GM12873 (cell line): ENCODE data around the gene TENM4.

Source experiments
- TF ChIP-seq, protein P1 (sequence below): IDR thresholded peaks from 2 replicates; pipeline ENCODE4 v1.5.1; 2012; ENCODE audit warnings: low read depth, mild to moderate bottlenecking, moderate library complexity, low read length, control low read depth; ENCODE audit not compliant: insufficient read depth; ENCODE audit errors: missing control alignments

The TENM4 gene

GRCh38 chr11:78972177-78972576 is 468.7 kb downstream of the TENM4 start:
- TF ChIP-seq, protein P1, sequence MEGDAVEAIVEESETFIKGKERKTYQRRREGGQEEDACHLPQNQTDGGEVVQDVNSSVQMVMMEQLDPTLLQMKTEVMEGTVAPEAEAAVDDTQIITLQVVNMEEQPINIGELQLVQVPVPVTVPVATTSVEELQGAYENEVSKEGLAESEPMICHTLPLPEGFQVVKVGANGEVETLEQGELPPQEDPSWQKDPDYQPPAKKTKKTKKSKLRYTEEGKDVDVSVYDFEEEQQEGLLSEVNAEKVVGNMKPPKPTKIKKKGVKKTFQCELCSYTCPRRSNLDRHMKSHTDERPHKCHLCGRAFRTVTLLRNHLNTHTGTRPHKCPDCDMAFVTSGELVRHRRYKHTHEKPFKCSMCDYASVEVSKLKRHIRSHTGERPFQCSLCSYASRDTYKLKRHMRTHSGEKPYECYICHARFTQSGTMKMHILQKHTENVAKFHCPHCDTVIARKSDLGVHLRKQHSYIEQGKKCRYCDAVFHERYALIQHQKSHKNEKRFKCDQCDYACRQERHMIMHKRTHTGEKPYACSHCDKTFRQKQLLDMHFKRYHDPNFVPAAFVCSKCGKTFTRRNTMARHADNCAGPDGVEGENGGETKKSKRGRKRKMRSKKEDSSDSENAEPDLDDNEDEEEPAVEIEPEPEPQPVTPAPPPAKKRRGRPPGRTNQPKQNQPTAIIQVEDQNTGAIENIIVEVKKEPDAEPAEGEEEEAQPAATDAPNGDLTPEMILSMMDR, result no peak

DNA sequence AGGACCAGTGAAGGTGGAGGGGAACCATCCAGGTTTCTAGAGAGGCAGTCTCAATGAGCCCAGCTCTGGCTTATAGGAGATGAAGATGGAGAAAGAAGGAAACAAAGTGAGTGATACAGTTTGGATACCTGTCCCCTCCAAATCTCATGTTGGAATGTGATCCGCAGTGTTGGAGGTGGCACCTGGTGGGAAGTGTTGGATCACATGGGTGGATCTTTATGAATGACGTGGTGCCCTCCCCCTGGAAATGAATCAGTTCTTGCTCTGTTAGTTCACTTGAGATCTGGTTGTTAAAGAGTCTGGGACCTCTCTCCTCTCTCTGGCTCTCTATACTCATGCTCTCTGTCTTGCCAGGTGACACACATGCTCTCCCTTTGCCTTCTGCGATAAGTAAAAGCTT is 473.0 kb downstream of the TENM4 start:
- TF ChIP-seq, protein P1, result no peak

DNA sequence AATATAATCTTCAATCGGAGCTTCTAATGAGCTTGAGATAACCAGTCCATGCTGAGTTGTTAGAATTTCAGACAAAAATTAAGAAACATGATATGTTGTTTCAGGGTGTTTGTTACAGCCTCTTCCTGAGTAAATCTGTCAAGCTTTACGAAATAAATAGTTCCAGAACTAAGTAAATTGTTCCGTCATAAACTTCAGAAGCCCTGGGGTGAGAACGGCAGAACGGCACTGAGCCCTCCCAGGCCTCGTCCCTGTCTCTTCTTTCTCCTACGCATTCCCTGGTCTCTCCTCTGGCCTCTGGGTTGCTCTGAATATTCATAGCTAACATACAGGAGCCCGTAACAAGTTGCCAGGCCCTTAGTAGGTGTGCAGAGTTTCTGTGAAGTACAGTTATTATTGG is 475.4 kb downstream of the TENM4 start:
- TF ChIP-seq, protein P1, result no peak

GRCh38 chr11:78961937-78962701 is 478.7 kb downstream of the TENM4 start:
- TF ChIP-seq, protein P1, result no peak

DNA sequence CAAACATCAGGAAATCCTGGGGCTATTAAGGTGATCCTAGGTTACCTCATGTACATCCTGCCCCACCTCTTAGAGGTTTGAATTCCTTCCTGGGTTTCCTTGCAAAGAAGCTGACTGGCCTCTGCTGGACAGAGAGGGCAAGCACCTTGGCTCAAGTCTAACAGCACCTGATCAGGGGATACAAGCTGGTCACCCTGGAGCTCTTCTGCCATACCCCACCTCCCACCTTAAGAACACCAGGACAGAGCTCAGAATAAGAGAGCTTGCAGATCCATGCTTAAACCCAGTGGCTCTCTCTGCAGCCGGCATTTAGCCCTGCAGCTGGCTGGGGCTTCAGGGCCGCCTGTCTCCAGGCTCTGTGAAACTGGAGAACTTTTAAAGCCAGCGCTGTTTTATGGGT is 479.6 kb downstream of the TENM4 start:
- TF ChIP-seq, protein P1, result no peak

DNA sequence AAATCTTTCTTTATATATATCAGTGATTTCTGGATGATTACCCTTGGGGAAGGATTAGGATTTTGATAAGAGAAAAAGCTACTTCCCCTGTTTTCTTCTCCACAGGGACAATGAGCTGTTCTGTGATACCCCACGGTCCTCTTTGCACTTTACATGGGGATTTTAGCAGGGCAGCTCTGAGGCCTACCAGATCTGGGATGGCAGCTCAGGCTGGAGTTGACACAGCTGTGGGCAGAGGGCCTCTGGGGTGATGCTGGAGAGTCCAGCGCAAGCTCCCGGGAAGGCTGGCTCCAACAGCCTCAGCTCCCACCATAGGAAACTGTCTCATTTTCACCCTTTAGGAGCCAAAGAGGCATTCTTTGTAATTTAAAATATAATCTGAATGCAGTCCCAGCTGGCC is 482.4 kb downstream of the TENM4 start:
- TF ChIP-seq, protein P1, result no peak

GRCh38 chr11:78957476-78958245 is 483.2 kb downstream of the TENM4 start:
- TF ChIP-seq, protein P1, result no peak
